ENCODE data around the gene MIEN1. TPM values are rescaled to one million over a fixed set of nuclear protein-coding genes. Genes with fewer than 3 reads are reported as not detected.

The MIEN1 gene, protein sequence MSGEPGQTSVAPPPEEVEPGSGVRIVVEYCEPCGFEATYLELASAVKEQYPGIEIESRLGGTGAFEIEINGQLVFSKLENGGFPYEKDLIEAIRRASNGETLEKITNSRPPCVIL
- 12.8 TPM for total RNA-seq

DNA sequence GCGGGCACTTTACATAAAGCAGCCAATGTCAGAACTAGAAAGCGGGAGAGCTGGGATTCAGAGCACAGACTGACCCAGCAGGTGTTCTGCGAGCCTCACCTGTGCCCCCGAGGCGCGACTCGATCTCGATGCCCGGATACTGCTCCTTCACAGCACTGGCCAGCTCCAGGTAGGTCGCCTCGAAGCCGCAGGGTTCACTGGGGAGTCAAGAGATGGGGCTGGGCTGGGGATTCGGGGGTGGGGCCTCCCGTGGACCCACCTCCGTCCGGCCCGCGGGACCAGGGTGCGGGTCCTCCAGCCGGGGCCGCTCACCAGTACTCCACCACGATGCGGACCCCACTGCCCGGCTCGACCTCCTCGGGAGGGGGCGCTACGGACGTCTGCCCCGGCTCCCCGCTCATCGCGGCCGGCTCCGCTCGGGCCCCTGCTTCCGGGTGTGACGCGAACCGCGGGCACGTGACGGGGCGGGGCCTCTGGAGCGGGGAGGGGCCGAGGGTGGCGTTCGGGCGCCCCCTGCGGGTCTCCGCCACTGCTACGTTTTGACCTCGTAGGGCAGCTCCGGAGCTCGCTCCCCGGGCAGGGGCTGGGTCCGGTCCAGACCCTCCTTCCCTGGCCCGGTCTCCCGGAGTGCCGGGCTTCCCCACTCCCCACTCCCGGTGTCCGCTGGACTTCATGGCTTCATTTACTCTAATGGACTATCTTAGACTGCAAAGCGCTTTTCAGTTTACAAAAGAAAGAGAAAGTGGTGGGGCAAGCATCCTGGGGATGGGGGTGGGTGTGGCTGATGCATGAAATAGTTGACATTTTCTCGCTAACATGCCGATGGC lies at the start of gene MIEN1:
TSS of gene MIEN1 (minus strand) at position 438 of the 827 bp plus-strand sequence. CDS start at position 401, 37 bp downstream.

DNA sequence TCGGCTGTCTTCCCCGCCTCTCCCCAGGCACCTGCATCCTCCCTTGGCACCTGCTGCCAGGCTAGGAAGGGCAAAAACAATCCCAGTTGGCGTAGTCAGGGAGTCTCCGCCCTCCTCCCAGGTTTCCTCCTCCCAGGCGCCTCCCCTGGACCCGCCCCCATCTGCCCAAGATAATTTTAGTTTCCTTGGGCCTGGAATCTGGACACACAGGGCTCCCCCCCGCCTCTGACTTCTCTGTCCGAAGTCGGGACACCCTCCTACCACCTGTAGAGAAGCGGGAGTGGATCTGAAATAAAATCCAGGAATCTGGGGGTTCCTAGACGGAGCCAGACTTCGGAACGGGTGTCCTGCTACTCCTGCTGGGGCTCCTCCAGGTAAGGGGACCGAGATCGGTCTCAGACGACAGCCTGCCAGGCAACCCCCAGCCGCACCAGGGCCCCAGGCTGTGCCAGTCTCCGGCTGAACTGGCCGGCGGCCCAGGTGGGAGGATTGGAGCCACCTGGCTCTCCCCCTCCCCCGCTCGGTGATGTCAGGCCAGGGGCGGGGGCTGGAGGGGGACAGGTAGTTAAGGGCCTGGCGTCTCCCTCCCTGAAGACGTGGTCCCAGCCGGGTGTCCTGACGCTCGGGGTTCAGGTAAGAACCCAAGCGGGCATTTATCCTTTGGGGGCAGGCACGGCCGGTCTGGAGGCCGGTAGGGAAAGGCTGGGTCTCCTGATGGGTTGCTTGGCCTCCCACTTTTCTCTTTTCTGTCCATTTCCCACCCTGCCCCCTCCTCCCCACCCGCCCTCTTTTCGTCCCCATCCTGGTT lies 7.6 kb upstream of the MIEN1 start, which contains the start of gene GRB7:
TSS of gene GRB7 (plus strand) at position 179 of the 808 bp plus-strand sequence. CDS start 4,364 bp downstream, outside the sequence.

DNA sequence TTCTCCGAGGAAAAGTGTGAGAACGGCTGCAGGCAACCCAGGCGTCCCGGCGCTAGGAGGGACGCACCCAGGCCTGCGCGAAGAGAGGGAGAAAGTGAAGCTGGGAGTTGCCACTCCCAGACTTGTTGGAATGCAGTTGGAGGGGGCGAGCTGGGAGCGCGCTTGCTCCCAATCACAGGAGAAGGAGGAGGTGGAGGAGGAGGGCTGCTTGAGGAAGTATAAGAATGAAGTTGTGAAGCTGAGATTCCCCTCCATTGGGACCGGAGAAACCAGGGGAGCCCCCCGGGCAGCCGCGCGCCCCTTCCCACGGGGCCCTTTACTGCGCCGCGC lies 30.5 kb downstream of the MIEN1 start, which contains the start of gene ERBB2:
TSS of gene ERBB2 (plus strand) at position 247 of the 330 bp plus-strand sequence. CDS start 175 bp downstream, outside the sequence.

DNA sequence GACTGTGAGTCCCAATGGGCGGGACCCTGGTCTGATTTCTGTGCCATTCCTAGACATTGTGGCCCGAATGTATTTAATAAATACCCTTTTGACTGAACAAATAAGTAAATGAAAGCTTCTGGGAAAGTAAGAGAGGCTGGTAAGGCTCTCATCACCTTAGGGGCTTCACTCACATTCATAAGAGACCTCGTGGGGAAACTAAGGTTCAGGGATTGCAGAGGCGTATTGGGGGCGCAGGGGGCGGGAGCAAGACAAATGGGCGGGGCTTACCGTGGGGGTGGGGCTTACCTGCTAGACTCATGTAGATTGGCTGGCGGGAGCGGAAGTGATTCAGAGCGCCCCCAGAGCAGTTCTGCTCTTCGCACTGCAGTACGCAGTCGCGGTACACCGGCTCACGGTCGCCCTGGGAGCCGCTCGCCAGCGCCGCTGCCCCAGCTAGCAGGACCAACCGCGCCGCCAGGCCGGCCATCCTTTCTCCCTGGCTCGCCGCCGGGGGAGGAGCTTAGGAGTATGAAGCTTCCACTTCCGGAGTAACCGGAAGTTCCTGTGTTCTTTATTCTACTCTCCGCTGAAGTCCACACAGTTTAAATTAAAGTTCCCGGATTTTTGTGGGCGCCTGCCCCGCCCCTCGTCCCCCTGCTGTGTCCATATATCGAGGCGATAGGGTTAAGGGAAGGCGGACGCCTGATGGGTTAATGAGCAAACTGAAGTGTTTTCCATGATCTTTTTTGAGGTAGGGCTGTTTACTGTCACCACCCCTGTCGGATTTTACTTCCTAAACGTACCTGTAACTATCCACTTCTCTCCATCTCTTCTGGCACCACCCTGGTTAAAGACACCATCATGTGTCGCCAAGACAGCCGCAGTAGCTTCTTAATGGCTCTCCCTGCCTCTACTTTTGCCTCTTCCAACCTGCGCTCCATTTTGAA lies 42.5 kb downstream of the MIEN1 start, which contains the start of gene PGAP3:
TSS of gene PGAP3 (minus strand) at position 512 of the 929 bp plus-strand sequence. CDS start at position 469, 43 bp downstream.

Small RNAs within 50 kb of the gene (small RNA-seq; reads per million reads assigned to genes)
- gene MIR4728 (ENCODE audit: low replicate concordance) = 0.14 reads per million

Other genes with a start within 250 kb of the MIEN1 start
- not detected for gene NEUROD2, start 122.6 kb downstream of the MIEN1 start, total RNA-seq
- gene PPP1R1B, start 103.6 kb downstream of the MIEN1 start, total RNA-seq = 6.1 TPM
- 53.9 TPM for gene STARD3, start 93.4 kb downstream of the MIEN1 start, total RNA-seq
- gene TCAP, start 65.2 kb downstream of the MIEN1 start, total RNA-seq = 70.2 TPM
- gene PNMT, start 62.1 kb downstream of the MIEN1 start, total RNA-seq = 3.7 TPM
- gene PGAP3, start 42.5 kb downstream of the MIEN1 start, total RNA-seq = 27.8 TPM
- gene ERBB2, start 30.5 kb downstream of the MIEN1 start, total RNA-seq = 237 TPM
- 35.7 TPM for gene GRB7, start 7.4 kb upstream of the MIEN1 start, total RNA-seq
- gene IKZF3, start 133.8 kb upstream of the MIEN1 start, total RNA-seq = 0.76 TPM
- not detected for gene ZPBP2, start 137.7 kb upstream of the MIEN1 start, total RNA-seq
- gene GSDMB, start 188.1 kb upstream of the MIEN1 start, total RNA-seq = 12.4 TPM
- 70.4 TPM for gene ORMDL3, start 197.1 kb upstream of the MIEN1 start, total RNA-seq
- not detected for gene LRRC3C, start 197.2 kb upstream of the MIEN1 start, total RNA-seq
- gene GSDMA, start 232.5 kb upstream of the MIEN1 start, total RNA-seq = not detected